ENCODE results near the gene IPO5.
"Not testable (repeated sequence)": the region's sequence is repeated elsewhere in the genome, so short reads cannot be mapped to it uniquely, and the experiment has no call there.

Gene IPO5

DNA sequence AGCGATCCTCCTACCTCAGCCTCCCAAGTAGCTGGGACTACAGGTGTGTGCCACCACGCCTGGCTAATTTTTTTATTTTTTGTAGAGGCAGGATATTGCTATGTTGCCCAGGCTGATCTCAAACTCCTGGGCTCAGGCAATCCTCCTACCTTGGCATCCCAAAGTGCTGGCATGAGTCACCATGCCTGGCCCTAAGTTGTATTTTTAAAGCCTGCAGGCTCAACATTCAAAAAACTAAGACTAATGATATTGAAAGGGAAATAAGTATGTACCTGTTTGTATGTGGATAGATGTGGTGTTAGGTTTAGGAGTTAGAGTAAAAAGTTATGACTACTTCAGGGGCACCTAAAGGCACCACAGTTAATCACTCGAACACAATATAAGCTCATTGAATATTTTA, 5.4 kb upstream of the IPO5 start:
- in situ Hi-C loops (cut with MboI; ENCODE audit: low sequenced_read_pairs) = no loop called here

DNA sequence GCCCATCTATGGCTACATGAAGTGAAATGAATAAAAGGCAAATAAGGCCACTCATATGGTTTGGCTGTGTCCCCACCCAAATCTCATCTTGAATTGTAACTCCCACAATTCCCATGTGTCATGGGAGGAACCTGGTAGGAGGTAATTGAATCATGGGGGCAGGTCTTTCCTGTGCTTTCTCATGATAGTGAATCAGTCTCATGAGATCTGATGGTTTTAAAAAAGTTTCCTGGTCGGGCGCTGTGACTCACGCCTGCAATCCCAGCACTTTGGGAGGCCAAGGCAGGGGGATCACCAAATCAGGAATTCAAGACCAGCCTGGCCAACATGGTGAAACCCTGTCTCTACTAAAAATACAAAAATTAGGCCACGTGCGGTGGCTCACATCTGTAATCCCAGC, 4.2 kb upstream of the IPO5 start:
- in situ Hi-C loops (cut with MboI; ENCODE audit: low sequenced_read_pairs) = not testable (repeated sequence)

DNA sequence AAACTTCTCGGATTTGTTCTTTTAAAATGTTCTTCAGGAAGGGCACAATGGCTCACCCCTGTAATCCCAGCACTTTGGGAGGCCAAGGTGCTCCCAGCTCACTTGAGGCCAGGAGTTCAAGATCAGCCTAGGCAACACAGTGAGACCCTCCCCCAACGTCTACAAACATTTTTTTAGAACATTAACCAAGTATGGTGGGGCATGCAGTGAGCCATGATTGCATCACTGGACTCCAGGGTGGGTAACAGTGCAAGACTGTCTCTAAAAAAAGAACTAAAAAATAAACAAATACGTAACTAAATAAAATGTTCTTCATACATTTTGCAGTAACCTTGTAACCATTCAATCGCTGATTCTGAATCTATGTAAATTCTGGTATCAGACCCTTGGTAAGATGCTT, 2.1 kb upstream of the IPO5 start:
- in situ Hi-C loops (cut with MboI; ENCODE audit: low sequenced_read_pairs) = no loop called here

DNA sequence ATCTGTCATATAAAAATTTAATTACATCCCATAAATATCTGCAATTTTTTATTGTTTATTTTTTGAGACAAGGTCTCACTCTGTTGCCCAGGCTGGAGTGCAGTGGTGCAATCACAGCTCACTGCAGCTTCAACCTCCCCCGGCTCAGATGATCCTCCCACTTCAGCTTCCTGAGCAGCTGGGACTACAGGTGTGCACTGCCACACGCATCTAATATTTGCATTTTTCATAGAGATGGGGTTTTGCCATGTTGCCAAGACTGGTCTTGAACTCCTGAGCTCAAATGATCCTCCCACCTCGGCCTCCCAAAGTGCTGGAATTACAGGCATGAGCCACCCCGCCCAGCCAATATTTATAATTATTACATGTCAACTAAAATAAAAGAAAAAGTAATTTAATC, 644 bp upstream of the IPO5 start:
- in situ Hi-C loops (cut with MboI; ENCODE audit: low sequenced_read_pairs) = not testable (repeated sequence)

DNA sequence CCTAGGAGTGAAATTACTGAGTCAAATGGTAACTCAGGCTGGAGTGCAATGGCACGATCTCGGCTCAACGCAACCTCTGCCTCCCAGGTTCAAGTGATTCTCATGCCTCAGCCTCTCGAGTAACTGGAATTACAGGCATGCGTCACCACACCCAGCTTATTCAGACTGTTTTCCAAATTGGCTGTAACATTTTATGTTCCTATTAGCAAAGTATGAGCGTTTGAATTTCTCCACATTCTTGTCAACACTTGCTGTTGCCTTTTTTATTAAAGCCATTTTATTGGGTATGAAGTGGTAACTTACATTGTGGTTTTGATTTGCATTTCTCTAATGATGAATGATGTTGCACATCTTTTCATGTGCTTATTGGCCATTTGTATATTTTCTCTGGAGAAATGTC, 7.9 kb downstream of the IPO5 start:
- in situ Hi-C loops (cut with MboI; ENCODE audit: low sequenced_read_pairs) = no loop called here

DNA sequence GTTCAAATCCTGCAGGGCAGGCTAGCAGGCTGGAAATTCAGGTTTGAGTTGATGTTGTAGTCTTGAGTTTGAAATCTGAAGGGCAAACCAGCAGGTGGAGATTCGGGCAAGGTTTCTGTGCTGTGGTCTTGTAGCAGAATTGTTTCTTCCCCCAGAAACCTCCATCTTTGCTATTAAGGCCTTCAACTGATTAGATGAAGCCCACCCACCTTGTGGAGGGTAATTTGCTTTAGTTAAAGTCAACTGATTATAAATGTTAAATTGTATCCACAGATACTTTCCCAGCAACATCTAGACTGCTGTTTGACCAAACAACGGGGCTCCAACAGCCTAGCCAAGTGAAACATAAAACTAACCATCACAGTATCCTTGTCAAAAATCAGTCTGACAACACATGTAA, 9.4 kb downstream of the IPO5 start:
- in situ Hi-C loops (cut with MboI; ENCODE audit: low sequenced_read_pairs) = no loop called here

DNA sequence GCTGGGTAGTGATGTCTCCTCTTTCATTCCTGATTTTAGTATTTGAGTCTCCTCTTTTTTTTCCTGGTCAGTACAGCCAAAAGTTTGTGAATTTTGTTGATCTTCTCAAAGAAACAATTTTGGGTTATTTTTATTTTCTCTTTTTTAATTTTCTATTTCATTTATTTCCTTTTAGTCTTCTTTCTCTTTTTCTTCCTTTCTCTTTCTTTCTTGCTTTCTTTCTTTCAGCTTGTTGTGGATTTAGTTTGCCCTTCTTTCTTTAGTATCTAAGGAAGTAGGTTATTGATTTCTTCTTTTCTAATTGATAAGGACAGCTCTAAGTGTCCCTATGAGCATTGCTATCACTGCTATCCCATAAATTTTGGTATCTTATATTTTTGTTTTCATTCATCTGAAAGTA, 13.8 kb downstream of the IPO5 start:
- in situ Hi-C loops (cut with MboI; ENCODE audit: low sequenced_read_pairs) = no loop called here

DNA sequence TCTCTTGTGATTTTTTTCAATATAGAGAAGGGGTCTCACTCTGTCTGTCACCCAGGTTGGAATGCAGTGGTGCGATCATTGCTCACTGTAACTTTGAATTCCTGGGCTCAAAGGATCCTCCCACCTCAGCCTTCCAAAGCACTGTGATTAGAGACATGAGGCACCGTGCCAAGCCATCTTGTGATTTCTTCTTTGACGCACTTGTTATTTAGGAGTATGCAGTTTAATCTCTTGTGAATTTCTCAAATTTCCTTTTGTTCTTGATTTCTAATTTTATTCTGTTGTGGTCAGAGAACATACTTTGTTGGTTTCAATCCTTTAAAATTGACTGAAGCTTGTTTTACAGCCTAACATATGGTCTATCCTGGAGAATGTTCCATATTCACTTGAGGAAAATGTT, 14.5 kb downstream of the IPO5 start:
- in situ Hi-C loops (cut with MboI; ENCODE audit: low sequenced_read_pairs) = no loop called here

DNA sequence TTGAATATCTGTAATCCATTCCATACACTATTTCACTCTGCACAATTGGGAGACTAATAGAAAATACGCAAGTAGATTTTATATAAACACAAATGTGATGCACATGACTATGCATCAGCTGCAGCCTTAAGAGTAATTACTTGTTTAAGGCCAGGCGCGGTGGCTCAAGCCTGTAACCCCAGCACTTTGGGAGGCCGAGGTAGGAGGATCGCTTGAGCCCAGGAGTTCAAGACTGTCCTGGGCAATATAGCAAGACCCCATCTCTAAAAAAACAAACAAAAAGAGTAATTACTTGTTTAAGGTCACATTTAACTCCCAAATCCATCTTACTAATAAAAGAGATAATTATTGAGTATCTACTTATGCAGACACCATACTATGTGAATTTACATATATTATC, 18.0 kb downstream of the IPO5 start:
- in situ Hi-C loops (cut with MboI; ENCODE audit: low sequenced_read_pairs) = no loop called here

DNA sequence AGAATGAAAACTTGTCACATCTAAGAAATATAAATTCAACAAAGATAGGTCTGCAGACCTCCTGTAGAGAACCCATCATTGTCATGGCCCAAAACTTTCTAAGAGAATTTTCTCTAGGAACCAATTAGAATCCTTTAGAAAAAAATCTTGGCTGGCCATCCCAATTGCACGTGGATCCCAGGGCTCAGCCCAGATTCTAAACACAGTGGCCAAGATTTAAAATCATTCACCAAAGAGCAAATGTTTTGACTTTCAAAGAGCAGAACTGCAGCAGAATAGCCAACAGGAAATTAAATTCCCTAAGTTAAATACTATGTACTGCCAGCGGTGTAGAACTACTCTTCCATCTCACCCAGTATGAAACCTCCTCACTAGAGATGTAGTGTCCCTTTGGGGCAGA, 21.3 kb downstream of the IPO5 start:
- in situ Hi-C loops (cut with MboI; ENCODE audit: low sequenced_read_pairs) = no loop called here

DNA sequence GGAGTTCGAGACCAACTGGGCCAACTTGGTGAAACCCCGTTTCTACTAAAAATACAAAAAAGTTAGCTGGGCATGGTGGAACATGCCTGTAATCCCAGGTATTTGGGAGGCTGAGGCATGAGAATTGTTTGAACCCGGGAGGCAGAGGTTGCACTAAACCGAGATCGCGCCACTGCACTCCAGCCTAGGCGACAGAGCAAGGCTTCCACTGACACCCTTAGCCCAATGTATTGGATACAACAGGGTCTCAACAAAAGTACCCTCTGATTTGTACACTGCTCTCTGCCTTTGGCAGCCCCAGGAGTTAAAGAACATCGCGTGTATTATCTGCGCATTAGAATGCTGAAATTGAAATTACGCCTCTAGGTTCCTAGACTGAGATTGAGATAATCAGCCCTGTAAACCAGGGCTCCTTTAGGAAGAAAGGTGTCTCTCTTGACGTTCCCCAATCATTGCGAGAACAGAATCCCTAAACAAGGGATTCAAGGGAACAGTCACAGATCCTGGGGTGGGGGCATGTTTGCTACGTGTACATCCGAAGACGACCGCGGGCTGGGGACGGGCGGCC, 21.9 kb downstream of the IPO5 start:
- in situ Hi-C loops (cut with MboI; ENCODE audit: low sequenced_read_pairs) = no loop called here

DNA sequence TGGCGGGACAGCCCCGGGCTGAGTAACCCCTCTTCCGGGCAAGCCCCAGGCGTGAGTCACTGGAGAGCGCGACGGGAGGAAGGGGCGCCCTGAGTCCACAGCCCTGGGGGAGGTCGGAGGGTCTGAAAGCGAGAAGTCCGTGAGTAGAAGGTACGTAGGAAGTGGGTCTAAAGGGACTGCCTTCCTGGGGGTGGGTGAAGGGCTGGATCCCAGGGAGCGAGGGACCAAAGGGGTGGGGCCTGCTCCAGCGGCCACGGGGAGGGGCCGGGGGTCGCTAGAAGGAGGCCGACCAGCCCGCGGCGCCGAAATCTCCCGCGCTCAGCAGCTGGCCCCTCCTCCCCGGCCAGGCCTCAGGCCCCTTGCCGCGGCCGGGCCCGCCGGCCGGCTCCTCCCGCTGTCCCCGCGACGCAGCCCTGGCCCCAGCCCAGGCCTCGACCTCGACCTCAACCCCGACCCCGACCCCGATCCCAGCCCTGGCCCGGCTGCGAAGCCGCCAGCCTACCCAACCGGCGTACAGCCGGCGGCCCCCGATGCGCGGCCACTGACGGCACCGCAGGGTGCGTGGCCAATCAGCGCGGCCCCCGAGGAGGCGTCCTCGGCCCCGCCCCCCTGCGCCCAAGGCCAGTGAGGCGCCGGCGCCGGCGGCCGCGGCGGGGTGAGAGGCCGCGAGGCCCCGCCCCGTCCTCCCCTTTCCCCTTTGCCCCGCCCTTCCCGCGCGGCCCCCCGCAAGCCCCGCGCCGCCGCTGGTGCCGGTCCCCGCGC, 22.6 kb downstream of the IPO5 start:
- in situ Hi-C loops (cut with MboI; ENCODE audit: low sequenced_read_pairs) = no loop called here

DNA sequence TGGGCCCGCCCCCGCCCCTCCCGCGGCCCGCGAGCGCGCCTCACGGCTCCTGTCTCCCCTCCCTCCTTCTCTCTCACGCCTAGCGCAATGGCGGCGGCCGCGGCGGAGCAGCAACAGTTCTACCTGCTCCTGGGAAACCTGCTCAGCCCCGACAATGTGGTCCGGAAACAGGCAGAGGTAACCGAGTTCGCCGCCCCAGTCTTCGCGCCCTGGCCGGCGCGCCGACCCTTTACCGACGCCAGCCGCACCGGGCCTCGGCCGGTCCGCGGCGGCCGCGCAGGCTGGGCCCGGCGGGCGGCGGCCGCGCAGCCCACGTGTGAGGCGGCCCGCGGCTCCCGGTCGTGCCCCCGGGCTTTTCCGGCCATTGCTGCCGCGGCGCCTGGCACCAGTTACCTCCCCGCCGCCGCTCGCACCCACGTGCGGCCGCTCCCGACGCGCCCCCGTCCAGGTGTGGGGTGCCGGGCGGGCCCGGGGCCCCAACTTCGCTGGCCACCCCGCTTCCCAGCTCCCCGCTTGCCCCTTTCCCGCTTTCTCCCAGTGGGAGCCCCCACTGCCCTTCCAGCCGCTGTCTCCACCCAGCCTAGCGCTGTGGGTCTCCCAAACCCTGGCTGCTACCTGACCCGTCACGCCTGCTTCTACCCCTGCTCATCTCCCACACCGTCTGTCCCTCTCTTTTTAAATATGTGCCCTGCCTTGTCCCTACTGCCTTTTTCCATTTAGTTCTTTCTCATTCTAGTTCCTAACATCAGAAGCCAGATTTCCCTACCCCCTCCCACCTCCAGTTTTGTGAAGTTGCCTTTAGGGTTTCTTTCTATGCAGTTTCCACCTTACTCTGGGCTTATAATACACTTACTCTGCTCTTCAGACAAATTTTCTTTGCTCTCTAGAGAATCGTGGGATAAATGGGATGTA, 23.4 kb downstream of the IPO5 start:
- in situ Hi-C loops (cut with MboI; ENCODE audit: low sequenced_read_pairs) = no loop called here

DNA sequence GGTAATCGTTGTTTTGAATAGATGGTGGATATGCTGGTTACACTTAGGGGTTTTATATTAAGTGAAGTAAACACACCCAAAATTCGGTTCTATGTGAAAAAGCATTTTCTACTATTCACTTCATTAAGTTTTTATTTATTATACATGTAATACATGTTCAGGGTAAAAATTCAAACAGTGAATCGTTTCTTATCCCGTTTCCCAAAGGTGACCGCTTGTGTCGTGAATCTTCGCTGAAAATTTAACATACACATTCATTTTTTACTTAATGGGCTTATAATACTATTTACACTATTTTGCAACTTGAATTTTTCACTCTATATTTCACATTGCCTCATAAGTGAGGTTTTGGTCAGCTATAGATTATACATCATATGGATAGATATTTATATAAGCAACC, 24.5 kb downstream of the IPO5 start:
- in situ Hi-C loops (cut with MboI; ENCODE audit: low sequenced_read_pairs) = no loop called here

DNA sequence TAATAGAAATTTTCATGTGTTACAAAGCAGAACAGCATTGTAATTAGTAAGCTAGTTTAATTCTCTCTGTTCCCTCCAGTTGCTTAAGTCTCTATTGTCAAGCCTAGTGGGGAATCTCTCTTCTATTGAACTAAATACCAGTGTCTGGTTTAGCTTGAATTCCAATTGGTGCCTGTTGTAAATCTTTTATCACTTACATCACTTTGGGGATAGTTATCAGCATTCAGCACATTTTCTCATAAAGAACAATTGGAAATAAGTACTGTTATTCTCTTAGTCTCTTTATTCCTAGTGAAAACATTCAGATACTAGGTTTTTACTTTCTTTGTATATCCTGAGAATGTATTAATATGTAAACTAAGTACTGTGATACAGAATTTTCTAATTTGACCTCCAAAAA, 25.2 kb downstream of the IPO5 start:
- in situ Hi-C loops (cut with MboI; ENCODE audit: low sequenced_read_pairs) = no loop called here

DNA sequence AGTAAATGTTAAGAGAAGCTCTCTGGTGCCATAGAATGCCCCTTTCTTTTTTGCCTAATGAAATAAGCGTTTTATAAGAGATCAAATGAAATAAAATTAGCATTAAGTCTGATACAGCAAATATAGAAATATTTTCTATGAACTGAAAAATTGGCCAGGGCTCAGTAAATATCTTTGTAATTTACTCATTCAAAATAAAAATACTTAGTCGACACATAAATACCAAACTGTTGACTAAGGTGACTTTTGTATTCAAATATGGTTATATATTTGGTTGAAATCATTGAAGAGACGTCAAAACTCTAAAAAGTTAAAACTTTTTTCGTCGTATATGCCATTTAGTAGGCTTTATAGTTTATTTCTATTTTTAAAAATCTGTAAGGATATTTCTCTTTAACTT, 25.6 kb downstream of the IPO5 start:
- in situ Hi-C loops (cut with MboI; ENCODE audit: low sequenced_read_pairs) = no loop called here

DNA sequence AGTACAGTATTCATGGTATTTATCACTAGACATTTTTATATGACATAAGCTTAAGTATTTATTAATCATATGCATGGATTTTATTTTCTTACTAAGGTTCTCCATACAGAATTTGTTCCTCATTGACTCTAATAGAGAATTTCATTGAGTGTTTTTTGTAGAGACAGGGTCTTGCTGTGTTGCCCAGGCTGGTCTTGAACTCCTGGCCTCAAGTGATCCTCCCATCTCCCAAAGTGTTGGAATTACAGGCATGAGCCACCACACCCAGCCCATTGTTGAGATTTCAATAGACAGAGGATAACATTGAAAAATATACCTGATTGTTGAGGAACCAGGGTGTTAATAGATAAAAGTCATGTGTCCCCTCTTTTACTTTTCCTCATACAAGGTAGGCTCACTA, 26.1 kb downstream of the IPO5 start:
- in situ Hi-C loops (cut with MboI; ENCODE audit: low sequenced_read_pairs) = no loop called here

DNA sequence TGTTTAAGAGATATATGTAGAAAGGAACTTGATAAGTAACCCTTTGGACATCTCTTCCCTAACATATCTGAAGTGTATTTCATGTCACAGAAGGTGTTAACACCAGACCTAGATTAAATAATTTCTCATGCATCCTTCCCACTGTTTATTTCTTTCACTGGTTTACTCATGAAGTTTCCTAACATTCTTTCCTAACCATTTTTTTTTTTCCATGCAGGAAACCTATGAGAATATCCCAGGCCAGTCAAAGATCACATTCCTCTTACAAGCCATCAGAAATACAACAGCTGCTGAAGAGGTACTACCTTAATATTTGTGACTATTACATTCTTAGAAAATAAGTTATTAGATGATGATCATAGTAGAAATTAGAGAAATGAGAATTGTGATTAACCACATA, 28.8 kb downstream of the IPO5 start:
- in situ Hi-C loops (cut with MboI; ENCODE audit: low sequenced_read_pairs) = no loop called here

DNA sequence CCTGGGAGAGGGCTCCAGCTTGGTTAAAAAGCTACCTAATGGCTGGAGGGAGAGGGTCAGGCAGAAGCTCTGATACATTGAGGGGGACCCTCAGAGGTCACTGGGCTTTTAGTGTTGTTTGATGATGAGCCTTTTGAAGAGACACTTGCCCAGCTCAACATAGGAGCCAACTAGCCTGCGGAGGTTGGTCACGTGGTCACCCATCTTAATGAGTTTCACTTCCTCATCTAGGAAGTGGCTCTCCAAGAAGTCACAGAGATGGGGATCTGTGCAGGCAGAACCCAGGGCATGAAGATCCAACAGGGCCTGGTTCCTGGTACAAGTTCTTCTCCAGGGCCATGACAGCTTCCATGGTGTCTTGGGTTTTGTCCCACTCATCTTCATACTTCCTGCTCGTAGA, 33.4 kb downstream of the IPO5 start:
- in situ Hi-C loops (cut with MboI; ENCODE audit: low sequenced_read_pairs) = no loop called here

DNA sequence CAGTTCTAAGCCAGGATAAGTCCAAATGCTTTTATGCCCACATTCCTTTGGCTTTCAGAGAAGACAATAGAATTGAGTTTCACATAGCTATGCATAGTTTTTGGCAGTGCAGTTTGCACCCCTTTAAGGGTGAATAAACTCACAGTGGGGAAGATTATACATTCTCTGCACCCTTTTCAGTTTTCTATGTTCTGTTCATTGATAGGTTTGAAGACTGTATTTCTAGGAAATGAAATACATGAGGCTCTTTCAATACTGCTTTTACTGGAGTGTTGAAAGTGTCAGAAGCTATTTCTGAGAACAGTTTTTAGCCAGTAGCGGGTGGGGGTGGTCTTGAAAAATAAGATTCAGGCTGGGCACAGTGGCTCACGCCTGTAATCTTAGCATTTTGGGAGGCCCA, 46.2 kb downstream of the IPO5 start:
- in situ Hi-C loops (cut with MboI; ENCODE audit: low sequenced_read_pairs) = no loop called here

DNA sequence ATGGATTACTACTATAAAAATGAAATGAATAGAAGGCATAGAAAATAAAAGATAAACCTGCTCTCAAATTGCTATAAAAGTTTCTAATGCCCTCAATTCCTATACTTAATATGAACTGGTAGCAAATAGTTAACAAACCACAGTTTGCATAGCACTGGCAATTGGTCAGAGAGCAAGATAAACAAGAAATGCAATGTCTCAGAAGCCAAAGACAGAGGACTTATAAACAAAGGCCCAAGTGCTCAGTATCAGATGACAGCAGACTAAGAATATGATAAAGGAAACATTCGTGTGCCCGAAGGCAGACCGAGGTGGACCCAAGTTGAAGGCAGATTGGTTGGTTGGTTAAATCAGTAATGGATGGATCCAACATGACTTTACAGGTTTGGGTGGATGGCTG, 50.6 kb downstream of the IPO5 start:
- in situ Hi-C loops (cut with MboI; ENCODE audit: low sequenced_read_pairs) = no loop called here

DNA sequence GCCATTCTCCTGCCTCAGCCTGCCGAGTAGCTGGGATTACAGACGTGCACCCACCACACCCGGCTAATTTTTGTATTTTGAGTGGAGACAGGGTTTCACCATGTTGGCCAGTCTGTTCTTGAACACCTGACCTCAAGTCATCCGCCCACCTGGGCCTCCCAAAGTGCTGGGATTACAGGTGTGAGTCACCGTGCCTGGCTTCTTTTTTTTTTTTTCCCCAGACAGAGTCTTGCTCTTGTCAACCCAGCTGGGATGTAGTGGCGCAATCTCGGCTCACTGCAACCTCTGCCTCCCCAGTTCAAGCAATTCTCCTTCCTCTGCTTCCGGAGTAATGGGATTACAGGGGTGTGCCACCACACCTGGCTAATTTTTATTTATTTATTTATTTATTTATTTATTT, 51.5 kb downstream of the IPO5 start:
- in situ Hi-C loops (cut with MboI; ENCODE audit: low sequenced_read_pairs) = not testable (repeated sequence)
